IMR-90 (cell line): ENCODE data around the gene SNAP29. TPM values are rescaled to one million over a fixed set of nuclear protein-coding genes. Genes with fewer than 3 reads are reported as not detected.

ENCODE experiments used
- ATAC-seq: fragments of 200-7000 bp; cut with Tn5 transposase; 2 replicates; pipeline ENCODE4 v1.9.1; 2020; ENCODE audit warnings: low read depth, mild to moderate bottlenecking, moderate library complexity
- BruUV-seq: library from RNA; stranded (reverse); fragments of 400-500 nt; replicated peaks from 2 replicates; lab custom pipeline; 2021; lab: Mats Ljungman, UMichigan
- CTCF ChIA-PET: fragments of 300-600 bp; formaldehyde crosslinking; extraction: SDS; loops from one replicate; lab custom pipeline; 2021; ENCODE audit warnings: antibody characterized with exemption; lab: Yijun Ruan, JAX
- POLR2A ChIA-PET: fragments of 300-600 bp; sonication (Branson Sonifier 250); formaldehyde crosslinking; loops from one replicate; lab custom pipeline; 2022; ENCODE audit warnings: antibody characterized with exemption; ENCODE audit not compliant: unreplicated experiment; lab: Charles Lee
- DNase-seq: peaks from one replicate; pipeline ENCODE4 v3.0.0; 2013
- H2AFZ ChIP-seq: replicated peaks from 2 replicates; pipeline ENCODE3; 2013; ENCODE audit warnings: low read length, mild to moderate bottlenecking; ENCODE audit not compliant: poor library complexity
- H2AK5ac ChIP-seq: 2 replicates; pipeline ENCODE4 v1.6.1; 2013; ENCODE audit warnings: low read depth, low read length, inconsistent platforms
- H2AK9ac ChIP-seq: replicated peaks from 2 replicates; pipeline ENCODE3; 2013; ENCODE audit warnings: mild to moderate bottlenecking, low read depth, low read length, moderate library complexity; ENCODE audit not compliant: poor library complexity
- H2BK120ac ChIP-seq: 2 replicates; pipeline ENCODE4 v1.6.1; 2013; ENCODE audit warnings: low read depth, low read length, inconsistent platforms
- H2BK15ac ChIP-seq: 3 replicates; pipeline ENCODE4 v1.6.1; 2013; ENCODE audit warnings: low read depth, low read length, inconsistent platforms
- H2BK20ac ChIP-seq: 2 replicates; pipeline ENCODE4 v1.6.1; 2013; ENCODE audit warnings: low read depth, mild to moderate bottlenecking, inconsistent platforms, low read length, moderate library complexity
- H2BK5ac ChIP-seq: 2 replicates; pipeline ENCODE4 v1.6.1; 2013; ENCODE audit warnings: mild to moderate bottlenecking, low read depth, low read length, inconsistent platforms; ENCODE audit not compliant: poor library complexity, severe bottlenecking
- H3K14ac ChIP-seq: replicated peaks from 2 replicates; pipeline ENCODE4 v1.6.1; 2013; ENCODE audit warnings: low read depth, low read length, inconsistent platforms
- H3K18ac ChIP-seq: 2 replicates; pipeline ENCODE4 v1.6.1; 2013; ENCODE audit warnings: low read depth, low read length, control low read depth
- H3K23ac ChIP-seq: 2 replicates; pipeline ENCODE4 v1.6.1; 2013; ENCODE audit warnings: low read depth, low read length, inconsistent platforms
- H3K27ac ChIP-seq: 2 replicates; pipeline ENCODE4 v1.5.1; 2013; ENCODE audit warnings: mild to moderate bottlenecking, control low read depth, low read length; ENCODE audit not compliant: insufficient read depth
- H3K27me3 ChIP-seq: 2 replicates; pipeline ENCODE4 v1.6.1; 2013; ENCODE audit warnings: low read length; ENCODE audit not compliant: control insufficient read depth, insufficient read depth
- H3K36me3 ChIP-seq: 2 replicates; pipeline ENCODE4 v1.6.1; 2013; ENCODE audit warnings: low read length, mixed read lengths; ENCODE audit not compliant: control insufficient read depth, insufficient read depth
- H3K4ac ChIP-seq: 2 replicates; pipeline ENCODE4 v1.6.1; 2013; ENCODE audit warnings: low read depth, low read length, inconsistent platforms
- H3K4me1 ChIP-seq: 2 replicates; pipeline ENCODE4 v1.6.1; 2013; ENCODE audit warnings: low read length, mixed read lengths; ENCODE audit not compliant: control insufficient read depth, insufficient read depth
- H3K4me2 ChIP-seq: 2 replicates; pipeline ENCODE4 v1.6.1; 2013; ENCODE audit warnings: low read depth, mild to moderate bottlenecking, control low read depth, low read length, moderate library complexity
- H3K4me3 ChIP-seq: 2 replicates; pipeline ENCODE4 v1.5.1; 2013; ENCODE audit warnings: low read depth, mild to moderate bottlenecking, control low read depth, low read length, moderate library complexity; ENCODE audit not compliant: insufficient read depth
- H3K56ac ChIP-seq: 2 replicates; pipeline ENCODE4 v1.6.1; 2013; ENCODE audit warnings: low read length, inconsistent platforms; ENCODE audit not compliant: insufficient read depth; ENCODE audit errors: extremely low read depth
- H3K79me1 ChIP-seq, 2 experiments: 2 replicates each; pipeline ENCODE4 v1.6.1; 2013; ENCODE audit warnings: low read length in 2 of 2, inconsistent platforms in 1 of 2, low read depth in 1 of 2
- H3K9ac ChIP-seq: 2 replicates; pipeline ENCODE4 v1.6.1; 2013; ENCODE audit warnings: low read depth, low read length, control low read depth
- H3K9me1 ChIP-seq: 2 replicates; pipeline ENCODE4 v1.6.1; 2013; ENCODE audit warnings: low read length, inconsistent platforms; ENCODE audit not compliant: insufficient read depth
- H3K9me3 ChIP-seq: 2 replicates; pipeline ENCODE4 v1.6.1; 2013; ENCODE audit warnings: low read length; ENCODE audit not compliant: control insufficient read depth, insufficient read depth
- H4K20me1 ChIP-seq: 2 replicates; pipeline ENCODE4 v1.6.1; 2013; ENCODE audit warnings: low read length, inconsistent platforms; ENCODE audit not compliant: insufficient read depth
- H4K5ac ChIP-seq: 2 replicates; pipeline ENCODE4 v1.6.1; 2013; ENCODE audit warnings: mild to moderate bottlenecking, low read depth, low read length, control low read depth
- H4K8ac ChIP-seq, 2 experiments: 2 replicates each; pipeline ENCODE4 v1.6.1; 2013; ENCODE audit warnings: low read depth in 2 of 2, low read length in 2 of 2, control low read depth in 1 of 2, inconsistent platforms in 1 of 2
- H4K91ac ChIP-seq: 2 replicates; pipeline ENCODE4 v1.6.1; 2013; ENCODE audit warnings: low read depth, low read length, inconsistent platforms; ENCODE audit not compliant: insufficient read depth
- BHLHE40 ChIP-seq: fragments of 150-350 bp; IDR thresholded peaks from 2 replicates; pipeline ENCODE4 v1.6.1; 2016; ENCODE audit warnings: mild to moderate bottlenecking, low read depth, low read length
- CEBPB ChIP-seq: IDR thresholded peaks from 2 replicates; pipeline ENCODE4 v1.6.1; 2012; ENCODE audit warnings: low read depth, low read length, improper control_type of control experiment
- CHD1 ChIP-seq: IDR thresholded peaks from 2 replicates; pipeline ENCODE4 v1.6.1; 2012; ENCODE audit warnings: low read depth, low read length, improper control_type of control experiment
- CTCF ChIP-seq: conservative IDR thresholded peaks from 2 replicates; pipeline ENCODE4 v1.5.1; 2012; ENCODE audit warnings: mild to moderate bottlenecking, low read depth, low read length, improper control_type of control experiment
- FOS ChIP-seq: fragments of 150-350 bp; IDR thresholded peaks from 2 replicates; pipeline ENCODE4 v1.6.1; 2016; ENCODE audit warnings: low read depth, low read length
- MAFK ChIP-seq: IDR thresholded peaks from 2 replicates; pipeline ENCODE4 v1.6.1; 2012; ENCODE audit warnings: low read depth, low read length, improper control_type of control experiment
- MXI1 ChIP-seq: IDR thresholded peaks from 2 replicates; pipeline ENCODE4 v1.6.1; 2012; ENCODE audit warnings: low read depth, mild to moderate bottlenecking, low read length, moderate library complexity, borderline replicate concordance
- NFE2L2 ChIP-seq: fragments of 150-350 bp; IDR thresholded peaks from 2 replicates; pipeline ENCODE4 v1.6.1; 2016; ENCODE audit warnings: low read depth, mild to moderate bottlenecking, low read length
- RAD21 ChIP-seq: IDR thresholded peaks from 2 replicates; pipeline ENCODE4 v1.6.1; 2012; ENCODE audit warnings: low read length, improper control_type of control experiment
- RCOR1 ChIP-seq: IDR thresholded peaks from 2 replicates; pipeline ENCODE4 v1.6.1; 2012; ENCODE audit warnings: mild to moderate bottlenecking, low read length, improper control_type of control experiment; ENCODE audit not compliant: insufficient replicate concordance
- RFX5 ChIP-seq: IDR thresholded peaks from 2 replicates; pipeline ENCODE4 v1.8.0; 2012; ENCODE audit warnings: low read depth, mild to moderate bottlenecking, low read length, moderate library complexity
- SMC3 ChIP-seq: fragments of 150-350 bp; IDR thresholded peaks from 2 replicates; pipeline ENCODE4 v1.6.1; 2016; ENCODE audit warnings: low read depth, mild to moderate bottlenecking, antibody characterized with exemption, low read length, moderate library complexity
- USF2 ChIP-seq: fragments of 150-350 bp; IDR thresholded peaks from 2 replicates; pipeline ENCODE4 v1.6.1; 2017; ENCODE audit warnings: mild to moderate bottlenecking, antibody characterized with exemption, low read length, low read depth
- WGBS, 2 experiments: methylation state at CpG; one replicate each; pipeline versions ENCODE4 v1.1.5 to v1.1.7; 2013; ENCODE audit warnings: missing lambda C conversion rate in 2 of 2; ENCODE audit not compliant: insufficient read length in 1 of 2; ENCODE audit errors: extremely low coverage in 2 of 2; 5-methylcytosine and 5-hydroxymethylcytosine counted together
- dilution Hi-C: fragments of 300-500 bp; cut with HindIII; formaldehyde crosslinking; loops from one replicate; pipeline ENCODE4 v1.14.3; 2018; ENCODE audit warnings: low sequenced_read_pairs; ENCODE audit not compliant: unreplicated experiment
- in situ Hi-C: fragments of 300-500 bp; cut with MboI; formaldehyde crosslinking; loops from 3 replicates; pipeline ENCODE4 v1.14.3; 2019; ENCODE audit warnings: low sequenced_read_pairs, inconsistent platforms, mixed read lengths
- intact Hi-C: fragments of 100-400 bp; cut with micrococcal nuclease; formaldehyde crosslinking; loops from 2 replicates; pipeline ENCODE4 v1.10.0; 2022
- polyA plus RNA-seq, 3 experiments: library from polyadenylated mRNA; depleted of rRNA; stranded (reverse); fragments of >200 nt; gene quantifications; 2 replicates each; pipeline ENCODE4 v1.2.3, GENCODE V29; 2012; ENCODE audit warnings: low replicate concordance in 1 of 3
- total RNA-seq: library from RNA; depleted of rRNA; stranded (reverse); fragments of >200 nt; gene quantifications from 2 replicates; pipeline ENCODE4 v1.2.3, GENCODE V29; 2012
- TF ChIP-seq, protein P1 (sequence below): fragments of 150-350 bp; IDR thresholded peaks from 2 replicates; pipeline ENCODE4 v1.6.1; 2016; ENCODE audit warnings: low read depth, mild to moderate bottlenecking, low read length, moderate library complexity, borderline replicate concordance

The SNAP29 gene
- total and polyA plus RNA-seq, 2 of the 4 experiments (the other 2 are of a cell fraction) = 10.6 to 29.5 TPM

GRCh38 chr22:20931126-20931654, 72.4 kb downstream of the SNAP29 start:
- H4K5ac ChIP-seq = no peak overlapping the region
- no TSS peak for BruUV-seq
- no peak overlapping the region for H2BK5ac ChIP-seq
- dilution Hi-C loops = no loop called here
- no peak for DNase-seq
- H3K4ac ChIP-seq = no peak overlapping the region
- H3K4me2 ChIP-seq = no peak overlapping the region
- peaks cover 3% of the 10 kb centered on the region for H3K4me1 ChIP-seq
- H2AK9ac ChIP-seq = no peak overlapping the region
- no peak overlapping the region for H2AK5ac ChIP-seq
- H3K14ac ChIP-seq = no peak overlapping the region
- peaks cover 96% of the 10 kb centered on the region for H4K20me1 ChIP-seq
- no peak overlapping the region for H4K8ac ChIP-seq
- H3K36me3 ChIP-seq = peaks cover 15% of the 10 kb centered on the region
- no peak overlapping the region for H3K56ac ChIP-seq
- ChIA-PET POLR2A (no interaction called here), CTCF (interaction anchor here (1.1 kb wide), 1 partner anchor 14 kb away, joined by 6 read pairs; the partner anchor contains the start of gene CRKL)
- H2BK20ac ChIP-seq = no peak overlapping the region
- no peak overlapping the region for H4K91ac ChIP-seq
- H3K79me1 ChIP-seq = peaks cover 12 to 67% of the 10 kb centered on the region in 2 experiments
- no peak overlapping the region for H3K4me3 ChIP-seq
- peak overlapping the region; percentile 24; the same call in 1 of the 2 replicates for H3K23ac ChIP-seq
- H2AFZ ChIP-seq = no peak overlapping the region
- no peaks in the 10 kb centered on the region for H3K9me3 ChIP-seq
- H3K18ac ChIP-seq = no peak overlapping the region
- intact Hi-C loops = no loop called here
- in situ Hi-C loops = no loop called here
- H3K9ac ChIP-seq = no peak overlapping the region
- H2BK15ac ChIP-seq = no peak overlapping the region
- WGBS, 2 experiments = no CpG with 5 or more reads among the region's 4 CpGs
- no peak overlapping the region for H3K27ac ChIP-seq
- H3K27me3 ChIP-seq = no peaks in the 10 kb centered on the region
- TF ChIP-seq RCOR1 (no peak), FOS (no peak), NFE2L2 (no peak), CHD1 (no peak), CTCF (no peak), RFX5 (no peak), SMC3 (no peak), RAD21 (no peak), MAFK (no peak), BHLHE40 (no peak), MXI1 (no peak), CEBPB (no peak), USF2 (no peak)
- TF ChIP-seq, protein P1, sequence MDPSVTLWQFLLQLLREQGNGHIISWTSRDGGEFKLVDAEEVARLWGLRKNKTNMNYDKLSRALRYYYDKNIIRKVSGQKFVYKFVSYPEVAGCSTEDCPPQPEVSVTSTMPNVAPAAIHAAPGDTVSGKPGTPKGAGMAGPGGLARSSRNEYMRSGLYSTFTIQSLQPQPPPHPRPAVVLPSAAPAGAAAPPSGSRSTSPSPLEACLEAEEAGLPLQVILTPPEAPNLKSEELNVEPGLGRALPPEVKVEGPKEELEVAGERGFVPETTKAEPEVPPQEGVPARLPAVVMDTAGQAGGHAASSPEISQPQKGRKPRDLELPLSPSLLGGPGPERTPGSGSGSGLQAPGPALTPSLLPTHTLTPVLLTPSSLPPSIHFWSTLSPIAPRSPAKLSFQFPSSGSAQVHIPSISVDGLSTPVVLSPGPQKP = no peak
- H2BK120ac ChIP-seq = no peak overlapping the region
- H3K9me1 ChIP-seq = peaks cover 20% of the 10 kb centered on the region
- no peak for ATAC-seq
